ENCODE measurements around the gene GATA6. TPM values are rescaled to one million over a fixed set of nuclear protein-coding genes. Genes with fewer than 3 reads are reported as not detected.
A peak's percentile ranks its signal among the peaks of the same experiment; 100 is the strongest.
"Not testable (repeated sequence)": the region's sequence is repeated elsewhere in the genome, so short reads cannot be mapped to it uniquely, and the experiment has no call there.

Gene GATA6
- total RNA-seq, 1 donor from 2014 or later: 0.40 TPM

GRCh38 chr18:22204214-22204536, 34.8 kb downstream of the GATA6 start:
- DNase-seq (ENCODE audit: low read depth in 2 of 2): no peak

DNA sequence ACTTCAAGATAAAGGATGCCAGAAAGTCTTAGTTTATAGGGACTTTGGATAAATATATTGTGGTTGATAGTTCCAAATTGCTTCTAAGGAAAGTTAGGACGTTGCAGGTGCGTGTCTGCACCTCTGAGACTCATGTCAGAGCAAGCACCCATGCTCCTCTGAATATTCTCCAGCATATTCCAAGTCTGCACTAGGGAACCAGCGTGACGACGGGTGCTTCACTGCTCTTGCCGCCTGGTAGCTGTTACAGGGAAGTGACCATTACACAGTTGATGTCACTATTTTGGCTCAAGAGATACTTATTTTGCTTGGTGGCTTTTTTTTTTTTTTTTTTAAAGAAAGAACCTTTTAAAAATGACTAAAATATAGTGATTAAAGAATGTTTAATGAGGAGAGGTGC, 35.6 kb downstream of the GATA6 start:
- DNase-seq (ENCODE audit: low read depth in 2 of 2): no peak

DNA sequence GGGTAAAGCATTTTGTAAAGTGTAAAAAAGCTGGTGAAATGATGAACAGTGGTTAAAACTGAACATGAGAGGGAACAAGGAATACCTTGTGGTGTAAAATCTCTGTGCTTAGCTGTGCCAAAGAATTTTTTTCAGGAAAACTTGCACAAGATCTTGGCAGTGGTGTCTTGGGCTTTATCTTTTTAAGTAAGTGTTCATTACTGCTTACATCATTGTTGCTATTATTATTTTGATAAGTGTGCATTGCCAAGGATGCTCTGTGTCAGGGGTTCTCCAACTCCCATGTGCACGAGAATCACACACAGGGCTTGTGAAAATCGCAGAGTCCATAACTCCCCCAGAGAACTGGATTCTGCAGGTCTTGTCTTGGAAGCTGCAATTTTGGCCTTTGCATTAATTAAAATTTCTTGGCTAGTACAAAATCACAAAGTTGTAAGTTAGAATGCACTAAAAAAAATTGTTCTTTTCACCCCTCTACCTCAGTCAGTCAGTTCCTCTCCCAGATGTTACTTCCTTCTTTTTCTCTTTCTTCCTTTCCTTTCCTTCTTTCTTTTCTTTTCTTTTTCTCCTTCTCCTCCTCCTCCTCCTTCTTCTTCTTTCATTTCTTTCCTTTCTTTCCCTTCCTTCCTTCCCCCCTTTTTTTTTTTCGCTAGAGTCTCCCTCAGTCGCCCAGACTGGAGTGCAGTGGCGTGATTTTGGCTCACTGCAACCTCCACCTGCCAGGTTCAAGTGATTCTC, 37.8 kb downstream of the GATA6 start:
- no peak for DNase-seq (ENCODE audit: low read depth in 2 of 2)

- peak in 1 of 2 donors; percentile 65 for DNase-seq (ENCODE audit: low read depth in 2 of 2)
Observed at GRCh38 chr18:22210311-22210754, 40.9 kb downstream of the GATA6 start.

- DNase-seq (ENCODE audit: low read depth in 2 of 2): no peak
Observed at GRCh38 chr18:22211657-22212056, 42.3 kb downstream of the GATA6 start.

GRCh38 chr18:22213333-22213973, 44.1 kb downstream of the GATA6 start:
- no peak for DNase-seq (ENCODE audit: low read depth in 2 of 2)

- DNase-seq (ENCODE audit: low read depth in 2 of 2): peak; percentile 70 to 75
Observed at GRCh38 chr18:22214731-22215528, 45.5 kb downstream of the GATA6 start.

- no peak for DNase-seq (ENCODE audit: low read depth in 2 of 2)
Observed at GRCh38 chr18:22218835-22219234, 49.4 kb downstream of the GATA6 start.

DNA sequence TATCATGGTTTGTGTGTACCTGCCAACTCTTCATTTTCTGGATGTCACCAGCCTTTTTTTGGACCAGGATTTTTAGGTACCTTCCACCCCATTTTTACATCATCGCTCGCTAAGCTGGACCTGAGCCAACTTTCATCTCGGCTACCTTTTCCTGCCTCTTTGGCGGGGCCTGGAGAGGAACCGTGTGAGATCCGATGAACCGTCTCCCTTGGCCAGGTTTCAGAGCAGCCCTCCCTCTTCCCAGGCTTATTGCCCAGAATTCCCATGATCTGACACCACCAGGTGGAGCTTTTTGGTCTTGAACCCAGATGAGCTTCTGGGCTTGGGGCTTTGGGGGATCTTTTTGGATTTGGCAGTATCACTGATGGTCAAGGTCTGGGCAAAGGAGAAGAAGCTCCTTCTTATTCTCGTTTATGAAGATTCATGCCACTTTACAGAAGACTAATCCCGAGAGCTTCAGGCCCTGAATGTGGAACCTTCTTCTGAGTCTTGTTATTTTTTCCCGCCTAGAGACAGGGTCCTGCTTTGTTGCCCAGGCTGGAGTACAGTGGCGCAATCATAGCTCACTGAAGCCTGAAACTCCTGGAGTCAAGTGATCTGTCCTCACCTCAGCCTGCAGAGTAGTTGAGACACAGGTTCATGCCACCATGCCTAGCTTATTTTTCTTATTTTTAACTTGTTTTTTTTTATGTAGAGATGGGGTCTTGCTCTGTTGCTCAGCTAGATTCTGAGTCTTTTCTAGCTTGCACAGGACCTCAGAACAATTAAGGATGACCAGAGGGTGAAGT, 50.4 kb downstream of the GATA6 start:
- DNase-seq (ENCODE audit: low read depth in 2 of 2): peak in 1 of 2 donors; percentile 55

- DNase-seq (ENCODE audit: low read depth in 2 of 2): not testable (repeated sequence)
Observed at GRCh38 chr18:22220585-22220984, 51.2 kb downstream of the GATA6 start.

- DNase-seq (ENCODE audit: low read depth in 2 of 2): no peak
Observed at GRCh38 chr18:22221350-22221749, 52.0 kb downstream of the GATA6 start.

GRCh38 chr18:22223254-22223964, 54.0 kb downstream of the GATA6 start:
- DNase-seq (ENCODE audit: low read depth in 2 of 2): peak in 1 of 2 donors; percentile 70

DNA sequence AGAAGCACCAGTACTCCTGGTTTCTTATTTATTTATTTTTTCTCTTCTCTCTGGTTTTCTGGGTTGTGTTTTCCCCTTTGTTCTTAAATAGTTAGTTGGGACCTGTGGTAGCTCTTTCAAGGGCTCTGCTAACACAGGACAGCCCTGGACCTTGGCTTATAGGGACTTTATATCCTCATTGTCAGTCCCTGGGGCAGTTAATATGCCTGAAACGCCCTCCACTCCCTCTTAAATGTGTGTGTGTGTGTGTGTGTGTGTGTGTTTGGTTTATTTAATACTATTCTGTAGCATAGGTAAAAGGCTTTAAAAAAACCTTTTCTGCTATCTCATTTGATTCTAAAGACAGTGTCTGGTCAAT, 54.6 kb downstream of the GATA6 start:
- DNase-seq (ENCODE audit: low read depth in 2 of 2): no peak

GRCh38 chr18:22224339-22224738, 55.0 kb downstream of the GATA6 start:
- no peak for DNase-seq (ENCODE audit: low read depth in 2 of 2)

GRCh38 chr18:22226801-22227200, 57.4 kb downstream of the GATA6 start:
- no peak for DNase-seq (ENCODE audit: low read depth in 2 of 2)

DNA sequence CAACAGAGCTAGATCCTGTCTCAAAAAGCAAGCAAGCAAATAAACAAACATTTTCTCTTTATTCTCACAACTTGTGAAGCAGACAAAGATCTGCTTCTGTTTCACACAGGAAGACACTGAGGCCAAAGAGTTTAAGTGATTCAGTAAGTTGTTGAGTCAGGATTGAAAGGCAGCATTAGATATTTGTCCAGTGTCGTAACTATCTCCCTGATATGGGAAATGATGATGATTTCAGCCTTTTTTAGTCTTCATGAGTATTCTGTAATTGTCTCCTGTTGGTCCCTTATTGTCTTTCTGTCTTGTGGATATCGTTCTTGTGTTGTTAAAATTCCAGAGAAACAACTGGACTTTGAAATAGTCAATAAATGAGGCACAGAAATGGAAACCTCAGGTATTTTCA, 59.6 kb downstream of the GATA6 start:
- DNase-seq (ENCODE audit: low read depth in 2 of 2): peak in 1 of 2 donors; percentile 38

GRCh38 chr18:22229456-22230124, 60.2 kb downstream of the GATA6 start:
- no peak for DNase-seq (ENCODE audit: low read depth in 2 of 2)

DNA sequence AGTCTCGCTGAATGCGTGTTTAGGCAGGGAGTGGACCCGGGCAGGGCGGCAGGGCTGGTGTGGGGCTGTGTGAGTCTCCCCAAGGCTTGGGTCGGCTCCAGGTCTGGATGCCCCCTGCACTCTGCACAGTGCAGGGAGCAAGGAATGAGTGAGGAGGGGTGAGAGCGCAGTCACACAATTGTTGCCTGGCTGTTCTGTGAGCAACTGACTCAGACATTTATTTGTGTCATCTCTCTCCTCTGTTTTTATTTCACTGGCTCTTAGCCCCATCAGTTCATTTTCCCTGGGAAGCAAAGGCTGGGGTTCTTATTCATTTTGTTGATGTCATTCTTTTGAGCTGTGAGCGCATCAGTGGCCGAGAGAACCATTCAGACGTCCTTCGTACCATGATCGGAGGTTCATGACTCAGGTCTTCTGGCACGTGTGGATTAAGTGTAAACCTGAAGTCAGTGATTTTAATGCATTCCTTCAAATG, 61.1 kb downstream of the GATA6 start:
- DNase-seq (ENCODE audit: low read depth in 2 of 2): no peak

DNA sequence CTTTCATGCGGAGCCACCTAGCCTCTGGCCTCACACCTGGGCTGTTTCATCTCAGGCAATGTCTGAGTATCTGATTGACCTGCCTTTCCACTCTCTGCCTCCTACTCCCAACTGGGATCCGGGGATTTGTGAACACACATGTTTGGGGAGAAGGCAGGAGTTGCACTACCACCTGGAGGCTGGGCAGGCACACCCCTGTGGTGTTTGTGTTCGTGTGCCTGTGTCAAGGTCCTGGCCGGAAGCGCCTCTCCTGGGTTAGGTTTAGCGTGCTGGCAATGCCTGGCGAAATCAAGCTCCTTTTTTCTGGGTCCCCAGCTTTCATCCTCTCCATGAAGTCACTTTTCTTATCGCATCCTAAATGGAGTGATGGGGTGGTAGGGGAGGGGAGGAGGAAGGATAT, 63.9 kb downstream of the GATA6 start:
- no peak for DNase-seq (ENCODE audit: low read depth in 2 of 2)

GRCh38 chr18:22238036-22238435, 68.6 kb downstream of the GATA6 start:
- DNase-seq (ENCODE audit: low read depth in 2 of 2): no peak

Data from lung microvascular endothelial cell (primary cell).